ENCODE data around the gene JAKMIP1. TPM values are rescaled to one million over a fixed set of nuclear protein-coding genes. Genes with fewer than 3 reads are reported as not detected.
"Not testable (repeated sequence)": the region's sequence is repeated elsewhere in the genome, so short reads cannot be mapped to it uniquely, and the experiment has no call there.

The JAKMIP1 gene
- total RNA-seq, 1 donor = not detected

DNA sequence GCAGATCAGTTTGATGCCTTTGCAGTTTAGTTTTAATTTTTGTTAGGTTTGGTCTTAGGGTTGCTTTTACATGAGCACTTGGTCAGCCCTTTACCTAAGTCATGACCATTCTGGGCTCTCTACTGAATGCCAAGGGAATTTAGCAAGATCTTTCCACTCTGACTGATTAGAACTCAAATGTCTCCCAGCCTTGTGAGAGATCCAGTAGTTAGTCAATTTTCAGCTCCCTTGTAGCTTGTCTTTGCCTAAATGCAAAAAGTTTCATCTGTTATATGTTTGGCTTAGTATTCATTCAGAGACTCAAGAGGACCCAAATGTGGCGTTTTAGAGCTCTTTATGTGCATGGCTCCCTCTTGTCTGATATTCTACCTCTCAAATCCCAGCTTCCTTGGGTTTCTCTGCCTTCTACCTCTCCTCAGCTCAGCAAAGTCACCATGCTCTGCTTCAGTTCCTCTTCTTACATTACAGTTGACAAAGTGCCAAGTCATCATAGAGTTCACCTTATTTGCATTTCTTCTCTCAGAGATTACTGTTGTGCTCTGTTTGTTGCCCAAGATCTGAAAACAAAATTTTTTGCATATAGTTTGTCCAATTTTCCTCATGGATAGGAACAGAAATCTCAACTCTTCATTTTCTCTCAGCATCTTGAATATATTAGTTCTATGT, 17.5 kb upstream of the JAKMIP1 start:
- Histone ChIP-seq H4K20me1 (ENCODE audit: insufficient read depth, low read length) (no peaks in the 10 kb centered on the region), H3K4me1 (ENCODE audit: insufficient read depth, low read length) (no peaks in the 10 kb centered on the region), H3K27ac (ENCODE audit: low read depth, low read length) (no peak overlapping the region), H3K36me3 (ENCODE audit: insufficient read depth, low read length) (no peaks in the 10 kb centered on the region), H3K4me3 (ENCODE audit: insufficient read depth, low read length) (no peak overlapping the region), H2AFZ (ENCODE audit: low read length) (no peak overlapping the region), H3K79me2 (ENCODE audit: insufficient read depth, low read length) (no peaks in the 10 kb centered on the region), H3K4me2 (ENCODE audit: insufficient read depth, low read length) (no peak overlapping the region), H3K27me3 (ENCODE audit: insufficient read depth, low read length) (peaks cover 5% of the 10 kb centered on the region), H3K9me3 (ENCODE audit: low read depth, low read length) (no peaks in the 10 kb centered on the region)
- DNase-seq (ENCODE audit: insufficient read length, low spot score, missing footprints) = no peak
- TF ChIP-seq, protein P1, sequence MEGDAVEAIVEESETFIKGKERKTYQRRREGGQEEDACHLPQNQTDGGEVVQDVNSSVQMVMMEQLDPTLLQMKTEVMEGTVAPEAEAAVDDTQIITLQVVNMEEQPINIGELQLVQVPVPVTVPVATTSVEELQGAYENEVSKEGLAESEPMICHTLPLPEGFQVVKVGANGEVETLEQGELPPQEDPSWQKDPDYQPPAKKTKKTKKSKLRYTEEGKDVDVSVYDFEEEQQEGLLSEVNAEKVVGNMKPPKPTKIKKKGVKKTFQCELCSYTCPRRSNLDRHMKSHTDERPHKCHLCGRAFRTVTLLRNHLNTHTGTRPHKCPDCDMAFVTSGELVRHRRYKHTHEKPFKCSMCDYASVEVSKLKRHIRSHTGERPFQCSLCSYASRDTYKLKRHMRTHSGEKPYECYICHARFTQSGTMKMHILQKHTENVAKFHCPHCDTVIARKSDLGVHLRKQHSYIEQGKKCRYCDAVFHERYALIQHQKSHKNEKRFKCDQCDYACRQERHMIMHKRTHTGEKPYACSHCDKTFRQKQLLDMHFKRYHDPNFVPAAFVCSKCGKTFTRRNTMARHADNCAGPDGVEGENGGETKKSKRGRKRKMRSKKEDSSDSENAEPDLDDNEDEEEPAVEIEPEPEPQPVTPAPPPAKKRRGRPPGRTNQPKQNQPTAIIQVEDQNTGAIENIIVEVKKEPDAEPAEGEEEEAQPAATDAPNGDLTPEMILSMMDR (IDR thresholded peaks at IDR 0.05; ENCODE audit: extremely low read depth, low read depth, low read length) = no peak

DNA sequence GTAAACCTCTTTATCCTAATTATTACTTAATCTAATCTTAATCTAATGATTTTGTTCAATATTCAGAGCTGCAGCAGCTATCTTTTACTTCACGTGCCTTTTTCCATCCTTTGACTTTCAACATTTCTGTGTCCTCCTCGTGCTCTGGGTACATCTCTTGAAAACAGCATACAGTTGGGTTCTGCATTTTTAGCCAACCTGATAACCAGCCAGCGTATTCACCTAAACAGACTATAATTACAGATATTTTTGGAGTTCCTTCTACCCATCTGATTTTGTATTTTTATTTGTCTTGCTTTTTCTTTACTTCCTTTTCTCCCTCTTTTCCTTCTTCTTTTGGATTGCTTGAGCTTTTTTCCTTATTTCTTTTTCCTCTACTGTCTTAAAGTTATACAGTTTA, 16.2 kb upstream of the JAKMIP1 start:
- Histone ChIP-seq H3K4me3 (ENCODE audit: insufficient read depth, low read length) (no peak overlapping the region), H3K27me3 (ENCODE audit: insufficient read depth, low read length) (no peaks in the 10 kb centered on the region)
- TF ChIP-seq, protein P1 (IDR thresholded peaks at IDR 0.05; ENCODE audit: extremely low read depth, low read depth, low read length) = no peak

GRCh38 chr4:6209921-6210320, 9.6 kb upstream of the JAKMIP1 start:
- no peak overlapping the region for H3K27ac ChIP-seq (ENCODE audit: low read depth, low read length)
- no peaks in the 10 kb centered on the region for H4K20me1 ChIP-seq (ENCODE audit: insufficient read depth, low read length)
- no peak for DNase-seq (ENCODE audit: insufficient read length, low spot score, missing footprints)
- H3K9me3 ChIP-seq (ENCODE audit: low read depth, low read length) = no peaks in the 10 kb centered on the region
- H2AFZ ChIP-seq (ENCODE audit: low read length) = no peak overlapping the region
- H3K4me1 ChIP-seq (ENCODE audit: insufficient read depth, low read length) = no peaks in the 10 kb centered on the region
- TF ChIP-seq, protein P1 (IDR thresholded peaks at IDR 0.05; ENCODE audit: extremely low read depth, low read depth, low read length) = no peak
- H3K36me3 ChIP-seq (ENCODE audit: insufficient read depth, low read length) = no peaks in the 10 kb centered on the region
- H3K79me2 ChIP-seq (ENCODE audit: insufficient read depth, low read length) = no peaks in the 10 kb centered on the region
- no peak overlapping the region for H3K4me3 ChIP-seq (ENCODE audit: insufficient read depth, low read length)
- peaks cover 4% of the 10 kb centered on the region for H3K27me3 ChIP-seq (ENCODE audit: insufficient read depth, low read length)
- H3K4me2 ChIP-seq (ENCODE audit: insufficient read depth, low read length) = no peak overlapping the region

More for the DNA sequence above, 16.2 kb upstream of the JAKMIP1 start:
- Histone ChIP-seq H3K9me3 (ENCODE audit: low read depth, low read length) (no peaks in the 10 kb centered on the region), H3K4me1 (ENCODE audit: insufficient read depth, low read length) (no peaks in the 10 kb centered on the region), H4K20me1 (ENCODE audit: insufficient read depth, low read length) (no peaks in the 10 kb centered on the region), H3K27ac (ENCODE audit: low read depth, low read length) (no peak overlapping the region), H3K4me2 (ENCODE audit: insufficient read depth, low read length) (no peak overlapping the region), H3K79me2 (ENCODE audit: insufficient read depth, low read length) (no peaks in the 10 kb centered on the region), H3K36me3 (ENCODE audit: insufficient read depth, low read length) (no peaks in the 10 kb centered on the region), H2AFZ (ENCODE audit: low read length) (no peak overlapping the region)
- DNase-seq (ENCODE audit: insufficient read length, low spot score, missing footprints) = no peak

DNA sequence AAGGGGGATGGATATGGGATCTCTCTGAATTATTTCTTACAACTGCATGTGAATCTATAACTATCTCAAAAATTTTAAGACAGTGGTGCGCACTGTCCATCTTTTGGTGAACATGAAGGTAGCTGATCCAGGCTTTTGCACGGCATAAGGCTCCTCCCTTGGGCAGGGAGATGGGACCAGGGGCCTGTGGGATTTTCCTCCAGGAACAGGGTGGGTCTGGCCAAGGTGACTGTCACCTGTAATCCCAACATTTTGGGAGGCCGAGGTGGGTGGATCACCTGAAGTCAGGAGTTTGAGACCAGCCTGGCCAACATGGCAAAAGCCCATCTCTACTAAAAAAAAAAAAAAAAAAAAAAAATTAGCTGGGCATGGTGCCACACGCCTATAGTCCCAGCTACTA, 8.9 kb upstream of the JAKMIP1 start:
- H3K79me2 ChIP-seq (ENCODE audit: insufficient read depth, low read length); H4K20me1 ChIP-seq (ENCODE audit: insufficient read depth, low read length); H3K36me3 ChIP-seq (ENCODE audit: insufficient read depth, low read length); H3K27me3 ChIP-seq (ENCODE audit: insufficient read depth, low read length); H3K27ac ChIP-seq (ENCODE audit: low read depth, low read length); DNase-seq (ENCODE audit: insufficient read length, low spot score, missing footprints); H3K4me3 ChIP-seq (ENCODE audit: insufficient read depth, low read length); H3K9me3 ChIP-seq (ENCODE audit: low read depth, low read length); H3K4me1 ChIP-seq (ENCODE audit: insufficient read depth, low read length); H3K4me2 ChIP-seq (ENCODE audit: insufficient read depth, low read length); H2AFZ ChIP-seq (ENCODE audit: low read length): not testable (repeated sequence)
